BE2C (cell line): ENCODE data around the gene EIF4A2.

Experiments
- DNase-seq: peaks from one replicate; pipeline ENCODE4 v3.0.0-alpha.2; 2020
- H3K27me3 ChIP-seq: fragments of 250-450 bp; sonication (Bioruptor Pico); 2 replicates; pipeline ENCODE4 v1.5.1; 2020; ENCODE audit warnings: mild to moderate bottlenecking
- H3K36me3 ChIP-seq: fragments of 250-450 bp; sonication (Bioruptor Pico); 2 replicates; pipeline ENCODE4 v1.5.1; 2020; ENCODE audit warnings: mild to moderate bottlenecking
- H3K4me1 ChIP-seq: fragments of 250-450 bp; sonication (Bioruptor Pico); 2 replicates; pipeline ENCODE4 v1.5.1; 2020
- H3K4me3 ChIP-seq: 2 replicates; pipeline ENCODE4 v1.5.1; 2011; ENCODE audit warnings: low read depth, low read length
- H3K9me3 ChIP-seq: fragments of 250-450 bp; sonication (Bioruptor Pico); 2 replicates; pipeline ENCODE4 v1.5.1; 2020
- CTCF ChIP-seq: IDR thresholded peaks from 2 replicates; pipeline ENCODE4 v1.5.1; 2012; ENCODE audit warnings: mild to moderate bottlenecking, low read depth, low read length

The EIF4A2 gene

GRCh38 chr3:186760897-186761447 lies 22.4 kb upstream of the EIF4A2 start:
- no peaks in the 10 kb centered on the region for H3K36me3 ChIP-seq
- TF ChIP-seq CTCF, result no peak
- H3K9me3 ChIP-seq, result no peaks in the 10 kb centered on the region
- no peaks in the 10 kb centered on the region for H3K4me1 ChIP-seq
- no peak for DNase-seq
- no peaks in the 10 kb centered on the region for H3K27me3 ChIP-seq
- no peak overlapping the region for H3K4me3 ChIP-seq

- no peak for TF ChIP-seq CTCF
- H3K36me3 ChIP-seq, result no peaks in the 10 kb centered on the region
- no peaks in the 10 kb centered on the region; the same call in 1 of the 2 replicates for H3K4me1 ChIP-seq
- no peaks in the 10 kb centered on the region for H3K27me3 ChIP-seq
- H3K9me3 ChIP-seq, result no peaks in the 10 kb centered on the region
- H3K4me3 ChIP-seq, result peak overlapping the region; percentile 54
- peak; percentile 18 for DNase-seq
Observed at GRCh38 chr3:186772281-186772694, 11.1 kb upstream of the EIF4A2 start.

GRCh38 chr3:186772701-186773417 lies 10.5 kb upstream of the EIF4A2 start:
- Histone ChIP-seq H3K9me3 (no peaks in the 10 kb centered on the region), H3K4me1 (no peaks in the 10 kb centered on the region; the same call in 1 of the 2 replicates), H3K4me3 (peak overlapping the region; percentile 54), H3K27me3 (no peaks in the 10 kb centered on the region), H3K36me3 (no peaks in the 10 kb centered on the region)
- no peak for TF ChIP-seq CTCF
- DNase-seq, result peak; percentile 72

DNA sequence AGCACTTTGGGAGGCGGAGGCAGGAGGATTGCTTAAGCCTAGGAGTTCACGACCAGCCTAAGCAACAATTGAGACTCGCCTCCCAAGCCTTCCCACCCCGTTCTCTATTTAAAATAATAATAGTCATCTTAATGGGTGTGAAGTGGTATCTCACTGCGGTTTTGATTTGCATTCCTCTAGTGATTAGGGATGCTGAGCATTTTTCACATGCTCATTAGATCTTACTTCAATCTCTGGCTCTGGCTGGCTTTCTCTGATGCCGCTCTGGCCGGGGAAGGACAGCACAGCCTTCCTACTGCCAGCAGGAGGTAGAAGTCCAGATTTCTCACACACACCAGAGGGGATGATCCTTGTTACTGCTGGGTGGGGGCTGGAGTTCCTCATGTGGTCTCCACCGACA lies 7.4 kb upstream of the EIF4A2 start:
- Histone ChIP-seq H3K4me1 (no peaks in the 10 kb centered on the region; the same call in 1 of the 2 replicates), H3K36me3 (no peaks in the 10 kb centered on the region), H3K27me3 (no peaks in the 10 kb centered on the region), H3K9me3 (no peaks in the 10 kb centered on the region), H3K4me3 (no peak overlapping the region)
- peak; percentile 14 for DNase-seq
- peak; percentile 25; the same call in 1 of the 2 replicates for TF ChIP-seq CTCF

DNA sequence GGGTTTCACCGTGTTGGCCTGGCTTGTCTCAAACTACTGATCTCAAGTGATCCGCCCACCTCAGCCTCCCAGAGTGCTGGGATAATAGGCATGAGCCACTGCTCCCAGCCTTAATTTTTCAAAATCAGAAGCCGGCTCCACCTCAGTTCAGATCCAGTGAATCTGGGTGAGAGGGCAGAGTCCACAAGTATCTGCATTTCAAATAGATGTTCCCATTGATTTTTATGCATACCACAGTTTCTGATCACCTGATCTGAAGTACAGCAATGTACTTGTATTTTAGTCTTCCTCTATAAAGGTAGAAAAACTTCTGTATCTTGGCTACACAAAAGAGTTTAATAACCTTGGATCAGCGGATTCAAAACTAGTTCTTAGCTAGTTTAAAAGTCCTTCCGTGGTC lies 4.2 kb upstream of the EIF4A2 start:
- Histone ChIP-seq H3K4me1 (no peaks in the 10 kb centered on the region), H3K36me3 (peaks cover 10% of the 10 kb centered on the region), H3K27me3 (no peaks in the 10 kb centered on the region), H3K9me3 (no peaks in the 10 kb centered on the region), H3K4me3 (no peak overlapping the region)
- TF ChIP-seq CTCF, result no peak
- no peak for DNase-seq

GRCh38 chr3:186782542-186783057 lies 777 bp upstream of the EIF4A2 start:
- DNase-seq, result no peak
- Histone ChIP-seq H3K27me3 (no peaks in the 10 kb centered on the region), H3K9me3 (no peaks in the 10 kb centered on the region), H3K4me3 (peak overlapping the region; percentile 100), H3K36me3 (peaks cover 44% of the 10 kb centered on the region), H3K4me1 (peaks cover 6% of the 10 kb centered on the region)
- no peak for TF ChIP-seq CTCF
